GM13977 (cell line): ENCODE measurements around the gene CYB5RL.
"Not testable (repeated sequence)": the region's sequence is repeated elsewhere in the genome, so short reads cannot be mapped to it uniquely, and the experiment has no call there.

Experiments used
- DNase-seq: peaks from one replicate; pipeline ENCODE4 v3.0.0; 2012; ENCODE audit warnings: low spot score
- CTCF ChIP-seq: IDR thresholded peaks from 2 replicates; pipeline ENCODE4 v1.5.1; 2012; ENCODE audit warnings: mild to moderate bottlenecking, control low read depth; ENCODE audit not compliant: insufficient read depth; ENCODE audit errors: extremely low read depth, missing control alignments
- in situ Hi-C: fragments of 300-500 bp; cut with MboI; formaldehyde crosslinking; loops from one replicate; pipeline ENCODE4 v1.12.0; 2022; ENCODE audit warnings: low sequenced_read_pairs, low pct_unique_long_range_greater_than_20kb, mixed read lengths, inconsistent platforms; ENCODE audit not compliant: unreplicated experiment

CYB5RL gene

GRCh38 chr1:54171016-54171415 is 28.8 kb downstream of the CYB5RL start:
- in situ Hi-C loops: no loop called here
- DNase-seq: no peak
- no peak for TF ChIP-seq CTCF

- DNase-seq: no peak
- TF ChIP-seq CTCF: no peak
- in situ Hi-C loops: no loop called here
Observed at GRCh38 chr1:54169068-54169467, 30.8 kb downstream of the CYB5RL start.

- DNase-seq: no peak
- in situ Hi-C loops: no loop called here
- TF ChIP-seq CTCF: no peak
Observed at GRCh38 chr1:54168206-54168965, 31.4 kb downstream of the CYB5RL start.

GRCh38 chr1:54167422-54168139 is 32.2 kb downstream of the CYB5RL start:
- no peak for TF ChIP-seq CTCF

GRCh38 chr1:54166357-54166756 is 33.5 kb downstream of the CYB5RL start:
- DNase-seq, in situ Hi-C loops: not testable (repeated sequence)

More at GRCh38 chr1:54167422-54168139, 32.2 kb downstream of the CYB5RL start:
- in situ Hi-C loops: no loop called here
- DNase-seq: no peak

- in situ Hi-C loops: no loop called here
- no peak for TF ChIP-seq CTCF
- DNase-seq: no peak
Observed at GRCh38 chr1:54165146-54165545, 34.7 kb downstream of the CYB5RL start.

GRCh38 chr1:54163573-54163972 is 36.3 kb downstream of the CYB5RL start:
- in situ Hi-C loops: no loop called here
- TF ChIP-seq CTCF: no peak
- no peak for DNase-seq
